ENCODE results near the gene BMPR1A. TPM values are rescaled to one million over a fixed set of nuclear protein-coding genes. Genes with fewer than 3 reads are reported as not detected.

The BMPR1A gene
- total and polyA plus RNA-seq, 10 of the 15 experiments (the other 5 are each of a cell fraction or from before 2014, with no cell fraction given) = 2.3 to 22.7 (median 13.1) TPM

DNA sequence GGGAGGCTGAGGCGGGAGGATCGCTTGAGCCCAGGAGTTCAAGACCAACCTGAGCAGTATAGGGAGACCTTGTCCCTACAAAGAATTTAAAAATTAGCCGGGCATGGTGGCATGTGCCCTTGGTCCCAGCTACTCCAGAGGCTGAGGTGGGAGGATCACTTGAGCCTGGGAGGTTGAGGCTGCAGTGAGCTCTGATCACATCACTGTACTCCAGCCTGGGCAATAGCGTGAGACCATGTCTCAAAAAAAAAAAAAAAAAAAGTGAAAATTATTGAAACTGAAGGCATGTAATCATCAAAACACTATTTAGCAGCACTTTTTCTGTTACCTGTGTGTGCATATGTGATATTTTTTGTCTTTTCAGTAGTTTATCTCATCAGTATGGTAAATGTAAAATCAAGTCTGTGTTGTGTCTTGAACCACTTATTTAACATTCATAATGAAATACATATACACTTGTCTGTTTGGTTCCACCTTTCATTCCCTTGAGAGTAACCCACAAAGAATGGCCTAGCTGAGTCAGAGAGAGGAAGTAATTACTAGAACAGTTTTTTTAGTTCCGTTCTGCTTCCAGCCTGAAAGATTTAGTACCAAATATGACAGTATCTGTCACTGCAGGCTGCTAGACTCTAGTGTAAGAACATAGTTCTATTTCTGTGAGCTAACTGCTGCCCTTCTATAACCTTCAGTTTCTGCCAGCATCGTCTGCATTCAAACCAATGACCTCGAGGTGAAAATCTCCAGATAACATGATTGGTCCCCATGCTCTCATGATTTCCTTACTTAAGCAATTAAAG, 132.4 kb downstream of the BMPR1A start (continued):
- no peak for TF ChIP-seq SMAD1 (IDR thresholded peaks at IDR 0.05; ENCODE audit: low read depth, partially characterized antibody)
- TF ChIP-seq JUND (IDR thresholded peaks at IDR 0.05; ENCODE audit: low read depth, low read length) = no peak
- TF ChIP-seq CEBPB (IDR thresholded peaks at IDR 0.05; ENCODE audit: borderline replicate concordance in 1 of 2, low read depth in 2 of 2, low read length in 2 of 2) = no peak
- TF ChIP-seq, protein P1, sequence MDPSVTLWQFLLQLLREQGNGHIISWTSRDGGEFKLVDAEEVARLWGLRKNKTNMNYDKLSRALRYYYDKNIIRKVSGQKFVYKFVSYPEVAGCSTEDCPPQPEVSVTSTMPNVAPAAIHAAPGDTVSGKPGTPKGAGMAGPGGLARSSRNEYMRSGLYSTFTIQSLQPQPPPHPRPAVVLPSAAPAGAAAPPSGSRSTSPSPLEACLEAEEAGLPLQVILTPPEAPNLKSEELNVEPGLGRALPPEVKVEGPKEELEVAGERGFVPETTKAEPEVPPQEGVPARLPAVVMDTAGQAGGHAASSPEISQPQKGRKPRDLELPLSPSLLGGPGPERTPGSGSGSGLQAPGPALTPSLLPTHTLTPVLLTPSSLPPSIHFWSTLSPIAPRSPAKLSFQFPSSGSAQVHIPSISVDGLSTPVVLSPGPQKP (IDR thresholded peaks at IDR 0.05; ENCODE audit: low read depth, low read length) = no peak
- peak; percentile 45; the same call in 1 of the 2 replicates for TF ChIP-seq FOXM1 (IDR thresholded peaks at IDR 0.05; ENCODE audit: low read depth, low read length)
- TF ChIP-seq ASH2L (IDR thresholded peaks at IDR 0.05; ENCODE audit: borderline replicate concordance, low read depth) = no peak
- peak; percentile 74; the same call in 1 of the 2 replicates for TF ChIP-seq MEF2A (IDR thresholded peaks at IDR 0.05; ENCODE audit: insufficient read depth, low read depth, low read length)
- TF ChIP-seq RB1 (IDR thresholded peaks at IDR 0.05; ENCODE audit: borderline replicate concordance) = no peak
- TF ChIP-seq, protein P2, sequence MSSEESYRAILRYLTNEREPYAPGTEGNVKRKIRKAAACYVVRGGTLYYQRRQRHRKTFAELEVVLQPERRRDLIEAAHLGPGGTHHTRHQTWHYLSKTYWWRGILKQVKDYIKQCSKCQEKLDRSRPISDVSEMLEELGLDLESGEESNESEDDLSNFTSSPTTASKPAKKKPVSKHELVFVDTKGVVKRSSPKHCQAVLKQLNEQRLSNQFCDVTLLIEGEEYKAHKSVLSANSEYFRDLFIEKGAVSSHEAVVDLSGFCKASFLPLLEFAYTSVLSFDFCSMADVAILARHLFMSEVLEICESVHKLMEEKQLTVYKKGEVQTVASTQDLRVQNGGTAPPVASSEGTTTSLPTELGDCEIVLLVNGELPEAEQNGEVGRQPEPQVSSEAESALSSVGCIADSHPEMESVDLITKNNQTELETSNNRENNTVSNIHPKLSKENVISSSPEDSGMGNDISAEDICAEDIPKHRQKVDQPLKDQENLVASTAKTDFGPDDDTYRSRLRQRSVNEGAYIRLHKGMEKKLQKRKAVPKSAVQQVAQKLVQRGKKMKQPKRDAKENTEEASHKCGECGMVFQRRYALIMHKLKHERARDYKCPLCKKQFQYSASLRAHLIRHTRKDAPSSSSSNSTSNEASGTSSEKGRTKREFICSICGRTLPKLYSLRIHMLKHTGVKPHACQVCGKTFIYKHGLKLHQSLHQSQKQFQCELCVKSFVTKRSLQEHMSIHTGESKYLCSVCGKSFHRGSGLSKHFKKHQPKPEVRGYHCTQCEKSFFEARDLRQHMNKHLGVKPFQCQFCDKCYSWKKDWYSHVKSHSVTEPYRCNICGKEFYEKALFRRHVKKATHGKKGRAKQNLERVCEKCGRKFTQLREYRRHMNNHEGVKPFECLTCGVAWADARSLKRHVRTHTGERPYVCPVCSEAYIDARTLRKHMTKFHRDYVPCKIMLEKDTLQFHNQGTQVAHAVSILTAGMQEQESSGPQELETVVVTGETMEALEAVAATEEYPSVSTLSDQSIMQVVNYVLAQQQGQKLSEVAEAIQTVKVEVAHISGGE (CRISPR knock-in tag; IDR thresholded peaks at IDR 0.05) = no peak
- TF ChIP-seq NRF1 (conservative IDR thresholded peaks at IDR 0.05; ENCODE audit: low read depth, low read length) = no peak
- TF ChIP-seq, protein P3, sequence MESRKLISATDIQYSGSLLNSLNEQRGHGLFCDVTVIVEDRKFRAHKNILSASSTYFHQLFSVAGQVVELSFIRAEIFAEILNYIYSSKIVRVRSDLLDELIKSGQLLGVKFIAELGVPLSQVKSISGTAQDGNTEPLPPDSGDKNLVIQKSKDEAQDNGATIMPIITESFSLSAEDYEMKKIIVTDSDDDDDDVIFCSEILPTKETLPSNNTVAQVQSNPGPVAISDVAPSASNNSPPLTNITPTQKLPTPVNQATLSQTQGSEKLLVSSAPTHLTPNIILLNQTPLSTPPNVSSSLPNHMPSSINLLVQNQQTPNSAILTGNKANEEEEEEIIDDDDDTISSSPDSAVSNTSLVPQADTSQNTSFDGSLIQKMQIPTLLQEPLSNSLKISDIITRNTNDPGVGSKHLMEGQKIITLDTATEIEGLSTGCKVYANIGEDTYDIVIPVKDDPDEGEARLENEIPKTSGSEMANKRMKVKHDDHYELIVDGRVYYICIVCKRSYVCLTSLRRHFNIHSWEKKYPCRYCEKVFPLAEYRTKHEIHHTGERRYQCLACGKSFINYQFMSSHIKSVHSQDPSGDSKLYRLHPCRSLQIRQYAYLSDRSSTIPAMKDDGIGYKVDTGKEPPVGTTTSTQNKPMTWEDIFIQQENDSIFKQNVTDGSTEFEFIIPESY (IDR thresholded peaks at IDR 0.05) = no peak
- TF ChIP-seq STAT3 (IDR thresholded peaks at IDR 0.05; ENCODE audit: low read depth, low read length) = no peak
- no peak for TF ChIP-seq HDAC2 (IDR thresholded peaks at IDR 0.05)
- 0 out of 2 replicates have a peak, but pooled peaks have one; percentile 1 for TF ChIP-seq RAD21 (IDR thresholded peaks at IDR 0.05; ENCODE audit: insufficient read depth, low read depth, low read length)
- TF ChIP-seq SP1 (IDR thresholded peaks at IDR 0.05; ENCODE audit: low read depth, low read length) = no peak
- no peak for TF ChIP-seq KLF5 (IDR thresholded peaks at IDR 0.05; ENCODE audit: partially characterized antibody)
- no peak for TF ChIP-seq SMC3 (IDR thresholded peaks at IDR 0.05; ENCODE audit: borderline replicate concordance, low read length)
- peak; percentile 84 for TF ChIP-seq GABPA (IDR thresholded peaks at IDR 0.05; ENCODE audit: low read depth)
- peak; percentile 62; the same call in 1 of the 2 replicates for TF ChIP-seq CREM (IDR thresholded peaks at IDR 0.05; ENCODE audit: low read depth)
- 0 out of 2 replicates have a peak, but pooled peaks have one; percentile 63 for TF ChIP-seq CBX5 (IDR thresholded peaks at IDR 0.05; ENCODE audit: low read depth)
- TF ChIP-seq PAX5 (IDR thresholded peaks at IDR 0.05; ENCODE audit: borderline replicate concordance, low read depth, low read length) = peak; percentile 38; the same call in 1 of the 2 replicates
- peak; percentile 66; the same call in 1 of the 2 replicates for TF ChIP-seq NFYB (IDR thresholded peaks at IDR 0.05; ENCODE audit: insufficient read depth, low read depth, low read length)
- TF ChIP-seq, protein P4, sequence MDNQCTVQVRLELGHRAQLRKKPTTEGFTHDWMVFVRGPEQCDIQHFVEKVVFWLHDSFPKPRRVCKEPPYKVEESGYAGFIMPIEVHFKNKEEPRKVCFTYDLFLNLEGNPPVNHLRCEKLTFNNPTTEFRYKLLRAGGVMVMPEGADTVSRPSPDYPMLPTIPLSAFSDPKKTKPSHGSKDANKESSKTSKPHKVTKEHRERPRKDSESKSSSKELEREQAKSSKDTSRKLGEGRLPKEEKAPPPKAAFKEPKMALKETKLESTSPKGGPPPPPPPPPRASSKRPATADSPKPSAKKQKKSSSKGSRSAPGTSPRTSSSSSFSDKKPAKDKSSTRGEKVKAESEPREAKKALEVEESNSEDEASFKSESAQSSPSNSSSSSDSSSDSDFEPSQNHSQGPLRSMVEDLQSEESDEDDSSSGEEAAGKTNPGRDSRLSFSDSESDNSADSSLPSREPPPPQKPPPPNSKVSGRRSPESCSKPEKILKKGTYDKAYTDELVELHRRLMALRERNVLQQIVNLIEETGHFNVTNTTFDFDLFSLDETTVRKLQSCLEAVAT (IDR thresholded peaks at IDR 0.05) = no peak

Data from GM12878 (cell line).